Panc1 (cell line): ENCODE data around the gene LSMEM2. TPM values are rescaled to one million over a fixed set of nuclear protein-coding genes. Genes with fewer than 3 reads are reported as not detected.

Experiments
- ATAC-seq: fragments of 200-7000 bp; cut with Tn5 transposase; 2 replicates; pipeline ENCODE4 v1.9.1; 2020; ENCODE audit warnings: mild to moderate bottlenecking, moderate library complexity
- BruUV-seq: library from RNA; stranded (reverse); fragments of 400-500 nt; replicated peaks from 2 replicates; lab custom pipeline; 2021; lab: Mats Ljungman, UMichigan
- CTCF ChIA-PET: fragments of 300-600 bp; sonication (Branson Sonifier 250); formaldehyde crosslinking; loops from one replicate; lab custom pipeline; 2022; ENCODE audit warnings: antibody characterized with exemption; lab: Charles Lee
- POLR2A ChIA-PET: fragments of 300-600 bp; sonication (Branson Sonifier 250); formaldehyde crosslinking; loops from one replicate; lab custom pipeline; 2022; ENCODE audit warnings: antibody characterized with exemption; lab: Charles Lee
- DNase-seq: peaks from one replicate; pipeline ENCODE4 v3.0.0-alpha.2; 2010; ENCODE audit warnings: low read depth, low spot score
- H3K27ac ChIP-seq: 2 replicates; pipeline ENCODE4 v1.5.1; 2011; ENCODE audit warnings: mild to moderate bottlenecking, low read length, inconsistent platforms
- H3K27me3 ChIP-seq: fragments of 200-500 bp; sonication (Bioruptor generic); 2 replicates; pipeline ENCODE4 v1.6.0; 2014; ENCODE audit warnings: low read length, inconsistent platforms; ENCODE audit not compliant: control insufficient read depth, insufficient read depth
- H3K36me3 ChIP-seq: fragments of 200-500 bp; sonication (Bioruptor generic); 2 replicates; pipeline ENCODE4 v1.5.1; 2014; ENCODE audit warnings: inconsistent platforms, mild to moderate bottlenecking, low read length, moderate library complexity; ENCODE audit not compliant: control insufficient read depth, insufficient read depth
- H3K4me1 ChIP-seq: 2 replicates; pipeline ENCODE4 v1.5.1; 2011; ENCODE audit warnings: inconsistent platforms, mild to moderate bottlenecking, low read length, moderate library complexity; ENCODE audit not compliant: control insufficient read depth, insufficient read depth
- H3K4me3 ChIP-seq, 2 experiments: 2 replicates each; pipeline ENCODE4 v1.5.1; 2011 to 2012; ENCODE audit warnings: low read depth in 2 of 2, low read length in 2 of 2, mild to moderate bottlenecking in 2 of 2, inconsistent platforms in 1 of 2, moderate library complexity in 1 of 2
- H3K9me3 ChIP-seq: fragments of 200-500 bp; sonication (Bioruptor generic); 2 replicates; pipeline ENCODE4 v1.5.1; 2014; ENCODE audit warnings: low read depth, mild to moderate bottlenecking, inconsistent platforms, low read length, moderate library complexity; ENCODE audit not compliant: control insufficient read depth, insufficient read depth
- POLR2AphosphoS5 ChIP-seq: IDR thresholded peaks from 2 replicates; pipeline ENCODE4 v1.6.1; 2012; ENCODE audit warnings: mild to moderate bottlenecking, low read depth, low read length, moderate library complexity
- SIN3A ChIP-seq: IDR thresholded peaks from 2 replicates; pipeline ENCODE4 v1.6.1; 2012; ENCODE audit warnings: low read depth, mild to moderate bottlenecking, low read length, moderate library complexity, borderline replicate concordance; ENCODE audit not compliant: insufficient read depth
- TCF7L2 ChIP-seq: IDR thresholded peaks from 2 replicates; pipeline ENCODE4 v1.6.1; 2011; ENCODE audit warnings: mild to moderate bottlenecking, low read depth, low read length, inconsistent platforms
- in situ Hi-C: cut with HindIII; loops from 2 replicates; pipeline ENCODE4 v1.10.0; 2016; ENCODE audit warnings: low sequenced_read_pairs, low pct_unique_long_range_greater_than_20kb
- intact Hi-C: fragments of 100-400 bp; cut with micrococcal nuclease; formaldehyde crosslinking; loops from one replicate; pipeline ENCODE4 v1.10.0; 2022; ENCODE audit not compliant: unreplicated experiment
- total RNA-seq: library from RNA; stranded (reverse); gene quantifications from one replicate; pipeline ENCODE4 v1.2.1, GENCODE V29; 2021; ENCODE audit not compliant: unreplicated experiment
- TF ChIP-seq, protein P1 (sequence below): fragments of 450-650 bp; IDR thresholded peaks from 2 replicates; pipeline ENCODE4 v1.5.1; 2017; ENCODE audit warnings: mild to moderate bottlenecking
- TF ChIP-seq, protein P2 (sequence below), 2 experiments: IDR thresholded peaks; 2 replicates each; pipeline ENCODE4 v1.6.1; 2011 to 2012; ENCODE audit warnings: low read depth in 2 of 2, control low read depth in 1 of 2, low read length in 1 of 2, mild to moderate bottlenecking in 1 of 2, moderate library complexity in 1 of 2; ENCODE audit not compliant: insufficient read depth in 1 of 2

The LSMEM2 gene
- total RNA-seq, 1 experiment from 2014 or later, result not detected

DNA sequence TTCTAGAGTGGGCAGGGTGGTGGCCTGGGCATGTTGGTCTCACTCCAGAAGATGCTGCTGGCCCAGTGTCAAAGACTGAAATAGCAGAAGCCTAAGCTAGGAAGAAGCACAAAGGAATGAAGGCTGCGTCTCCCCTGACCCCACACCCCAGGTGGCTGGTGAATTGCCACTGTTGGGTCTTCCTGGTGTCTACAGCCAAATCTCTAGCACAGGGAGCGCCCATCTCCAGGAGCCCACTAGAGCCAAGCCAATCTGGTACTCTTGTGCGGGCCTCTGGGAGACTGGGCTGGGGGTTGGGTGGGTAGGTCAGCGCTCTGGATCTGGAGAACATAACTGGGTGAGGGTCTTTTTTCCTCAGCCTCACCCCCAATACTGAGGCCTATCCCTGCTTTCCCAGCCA lies 48.2 kb downstream of the LSMEM2 start:
- ATAC-seq (no peak), DNase-seq (no peak)
- no peaks in the 10 kb centered on the region for H3K27me3 ChIP-seq
- ChIA-PET POLR2A (no interaction called here), CTCF (no interaction called here)
- no TSS peak for BruUV-seq
- intact Hi-C loops (no loop called here), in situ Hi-C loops (no loop called here)
- H3K27ac ChIP-seq, result peak overlapping the region; percentile 89
- peak overlapping the region; percentile 87 to 89 for H3K4me3 ChIP-seq
- peaks cover 25% of the 10 kb centered on the region for H3K4me1 ChIP-seq
- no peak for TF ChIP-seq POLR2AphosphoS5
- TF ChIP-seq, protein P1, sequence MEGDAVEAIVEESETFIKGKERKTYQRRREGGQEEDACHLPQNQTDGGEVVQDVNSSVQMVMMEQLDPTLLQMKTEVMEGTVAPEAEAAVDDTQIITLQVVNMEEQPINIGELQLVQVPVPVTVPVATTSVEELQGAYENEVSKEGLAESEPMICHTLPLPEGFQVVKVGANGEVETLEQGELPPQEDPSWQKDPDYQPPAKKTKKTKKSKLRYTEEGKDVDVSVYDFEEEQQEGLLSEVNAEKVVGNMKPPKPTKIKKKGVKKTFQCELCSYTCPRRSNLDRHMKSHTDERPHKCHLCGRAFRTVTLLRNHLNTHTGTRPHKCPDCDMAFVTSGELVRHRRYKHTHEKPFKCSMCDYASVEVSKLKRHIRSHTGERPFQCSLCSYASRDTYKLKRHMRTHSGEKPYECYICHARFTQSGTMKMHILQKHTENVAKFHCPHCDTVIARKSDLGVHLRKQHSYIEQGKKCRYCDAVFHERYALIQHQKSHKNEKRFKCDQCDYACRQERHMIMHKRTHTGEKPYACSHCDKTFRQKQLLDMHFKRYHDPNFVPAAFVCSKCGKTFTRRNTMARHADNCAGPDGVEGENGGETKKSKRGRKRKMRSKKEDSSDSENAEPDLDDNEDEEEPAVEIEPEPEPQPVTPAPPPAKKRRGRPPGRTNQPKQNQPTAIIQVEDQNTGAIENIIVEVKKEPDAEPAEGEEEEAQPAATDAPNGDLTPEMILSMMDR, result no peak
- no peaks in the 10 kb centered on the region for H3K9me3 ChIP-seq
- H3K36me3 ChIP-seq, result peaks cover 11% of the 10 kb centered on the region

DNA sequence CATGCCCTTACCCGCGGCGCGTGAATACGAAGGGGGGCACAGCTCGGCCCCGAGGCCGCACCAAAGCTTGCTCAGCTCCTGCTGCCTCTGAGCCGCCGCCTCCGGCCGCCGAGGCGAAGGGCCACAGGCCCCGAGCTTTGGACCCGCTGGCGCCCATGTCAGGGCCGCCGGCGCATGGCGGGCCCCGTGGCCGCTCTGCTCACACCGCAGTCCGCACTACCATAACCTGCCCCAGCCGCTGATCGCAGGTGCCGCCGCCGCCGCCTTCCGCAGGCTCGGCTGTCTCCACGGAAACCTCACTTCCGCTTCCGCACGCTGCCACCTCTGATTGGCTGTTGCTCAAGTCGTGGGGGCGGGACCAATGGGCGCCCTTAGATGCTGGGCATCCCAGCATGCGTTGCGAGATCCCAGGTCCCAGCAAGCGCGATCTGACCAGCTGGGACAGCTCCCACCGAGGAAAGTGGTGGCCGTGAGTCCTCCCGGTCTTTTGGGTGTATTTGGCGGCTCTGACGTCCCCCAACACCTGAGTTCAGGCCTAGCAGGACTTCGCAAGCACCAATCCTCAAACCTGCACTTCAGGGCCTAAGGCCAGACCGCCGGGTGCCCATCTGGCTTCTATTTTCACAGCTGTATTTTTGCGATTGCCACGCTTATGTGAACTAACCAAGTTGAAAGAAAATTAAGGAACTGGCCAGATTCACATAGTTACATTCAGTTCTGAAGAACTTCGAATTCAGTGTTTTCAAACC lies 49.2 kb downstream of the LSMEM2 start, which contains the start of gene TUSC2:
Gene TUSC2 (minus strand): TSS at position 281 of the 749 bp plus-strand sequence. CDS start 124 bp downstream, at position 157.
- H3K27ac ChIP-seq, result peak within 1 kb of the TSS; percentile 89

More for the DNA sequence above, 49.2 kb downstream of the LSMEM2 start, which contains the start of gene TUSC2:
- in situ Hi-C loops, result no loop called here
- no peak for DNase-seq
- ChIA-PET POLR2A (interaction anchor here (0.6 to 0.7 kb wide), 3 partner anchors 9 to 64 kb away, joined by 3 to 14 read pairs (median 5); no protein-coding TSS in a partner anchor), CTCF (interaction anchor here (1.0 kb wide), 1 partner anchor 101 kb away, joined by 5 read pairs; no protein-coding TSS in a partner anchor)
- intact Hi-C loops, result no loop called here
- no peaks in the 10 kb centered on the region for H3K27me3 ChIP-seq
- H3K4me1 ChIP-seq, result peaks cover 16% of the 10 kb centered on the region
- no TSS peak for BruUV-seq
- TF ChIP-seq, protein P1, result no peak
- TF ChIP-seq, protein P2, sequence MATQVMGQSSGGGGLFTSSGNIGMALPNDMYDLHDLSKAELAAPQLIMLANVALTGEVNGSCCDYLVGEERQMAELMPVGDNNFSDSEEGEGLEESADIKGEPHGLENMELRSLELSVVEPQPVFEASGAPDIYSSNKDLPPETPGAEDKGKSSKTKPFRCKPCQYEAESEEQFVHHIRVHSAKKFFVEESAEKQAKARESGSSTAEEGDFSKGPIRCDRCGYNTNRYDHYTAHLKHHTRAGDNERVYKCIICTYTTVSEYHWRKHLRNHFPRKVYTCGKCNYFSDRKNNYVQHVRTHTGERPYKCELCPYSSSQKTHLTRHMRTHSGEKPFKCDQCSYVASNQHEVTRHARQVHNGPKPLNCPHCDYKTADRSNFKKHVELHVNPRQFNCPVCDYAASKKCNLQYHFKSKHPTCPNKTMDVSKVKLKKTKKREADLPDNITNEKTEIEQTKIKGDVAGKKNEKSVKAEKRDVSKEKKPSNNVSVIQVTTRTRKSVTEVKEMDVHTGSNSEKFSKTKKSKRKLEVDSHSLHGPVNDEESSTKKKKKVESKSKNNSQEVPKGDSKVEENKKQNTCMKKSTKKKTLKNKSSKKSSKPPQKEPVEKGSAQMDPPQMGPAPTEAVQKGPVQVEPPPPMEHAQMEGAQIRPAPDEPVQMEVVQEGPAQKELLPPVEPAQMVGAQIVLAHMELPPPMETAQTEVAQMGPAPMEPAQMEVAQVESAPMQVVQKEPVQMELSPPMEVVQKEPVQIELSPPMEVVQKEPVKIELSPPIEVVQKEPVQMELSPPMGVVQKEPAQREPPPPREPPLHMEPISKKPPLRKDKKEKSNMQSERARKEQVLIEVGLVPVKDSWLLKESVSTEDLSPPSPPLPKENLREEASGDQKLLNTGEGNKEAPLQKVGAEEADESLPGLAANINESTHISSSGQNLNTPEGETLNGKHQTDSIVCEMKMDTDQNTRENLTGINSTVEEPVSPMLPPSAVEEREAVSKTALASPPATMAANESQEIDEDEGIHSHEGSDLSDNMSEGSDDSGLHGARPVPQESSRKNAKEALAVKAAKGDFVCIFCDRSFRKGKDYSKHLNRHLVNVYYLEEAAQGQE (IDR thresholded peaks at IDR 0.05; ENCODE audit: insufficient read depth in 1 of 2, low read depth in 2 of 2, low read length in 1 of 2), result 0 out of 4 replicates have a peak, but pooled peaks of 1 of the 2 experiments have one; percentile 71
- TF ChIP-seq TCF7L2, result 0 out of 2 replicates have a peak, but pooled peaks have one; percentile 41
- TF ChIP-seq POLR2AphosphoS5, result peak; percentile 73
- TF ChIP-seq SIN3A, result peak; percentile 37; the same call in 1 of the 2 replicates
- peaks cover 11% of the 10 kb centered on the region for H3K36me3 ChIP-seq
- ATAC-seq, result peak; percentile 92
- H3K9me3 ChIP-seq, result no peaks in the 10 kb centered on the region
- H3K4me3 ChIP-seq, result peak within 1 kb of the TSS; percentile 87 to 89
